GM19468 (cell line): Measurements from ENCODE around the gene L3MBTL3.
A peak's percentile ranks its signal among the peaks of the same experiment; 100 is the strongest.
"Not testable (repeated sequence)": the region's sequence is repeated elsewhere in the genome, so short reads cannot be mapped to it uniquely, and the experiment has no call there.

Experiments
- ATAC-seq: cut with Tn5 transposase; IDR thresholded peaks from one replicate; pipeline ENCODE4 v1.9.1; 2021; ENCODE audit warnings: mild to moderate bottlenecking, moderate library complexity, moderate number of reproducible peaks; ENCODE audit not compliant: unreplicated experiment; ENCODE audit errors: extremely low read depth

L3MBTL3 gene

DNA sequence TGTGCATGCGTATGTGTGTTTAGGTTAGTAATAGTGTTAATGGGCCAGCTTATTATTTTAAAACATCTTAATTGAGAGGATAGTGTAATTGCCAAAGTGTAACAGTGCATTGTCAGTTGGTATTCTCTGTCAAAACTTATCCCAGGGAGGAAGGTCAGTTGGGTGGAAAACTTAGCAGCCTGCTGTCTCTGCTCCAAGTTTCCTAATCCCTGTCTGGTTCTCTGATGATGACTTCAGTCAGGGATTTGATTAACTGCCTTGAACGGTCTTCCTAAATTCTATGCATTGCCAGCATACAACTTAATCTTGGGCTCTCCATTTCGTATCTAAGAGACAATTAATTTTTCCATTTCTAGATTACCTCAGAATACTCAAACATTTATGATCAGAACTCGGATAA is 51.1 kb downstream of the L3MBTL3 start:
- no peak for ATAC-seq

DNA sequence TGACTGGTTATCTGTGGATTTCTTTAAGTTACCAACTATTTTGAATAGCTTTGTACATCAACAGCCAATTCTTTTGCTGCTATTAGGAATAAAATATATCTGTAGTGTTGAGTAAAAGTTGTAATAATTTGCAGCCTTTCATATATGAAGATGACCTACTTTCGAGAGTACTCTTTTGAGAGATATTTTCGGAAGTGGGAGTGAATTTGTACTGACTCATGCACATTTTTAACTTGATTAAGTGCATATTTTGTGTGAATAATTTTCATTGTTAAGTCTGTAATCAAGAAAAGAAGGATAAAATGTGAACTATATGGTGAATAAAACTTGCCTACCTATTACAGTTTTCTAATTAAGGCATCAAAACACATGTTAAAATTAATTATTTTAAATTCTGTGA is 51.9 kb downstream of the L3MBTL3 start:
- ATAC-seq = no peak

DNA sequence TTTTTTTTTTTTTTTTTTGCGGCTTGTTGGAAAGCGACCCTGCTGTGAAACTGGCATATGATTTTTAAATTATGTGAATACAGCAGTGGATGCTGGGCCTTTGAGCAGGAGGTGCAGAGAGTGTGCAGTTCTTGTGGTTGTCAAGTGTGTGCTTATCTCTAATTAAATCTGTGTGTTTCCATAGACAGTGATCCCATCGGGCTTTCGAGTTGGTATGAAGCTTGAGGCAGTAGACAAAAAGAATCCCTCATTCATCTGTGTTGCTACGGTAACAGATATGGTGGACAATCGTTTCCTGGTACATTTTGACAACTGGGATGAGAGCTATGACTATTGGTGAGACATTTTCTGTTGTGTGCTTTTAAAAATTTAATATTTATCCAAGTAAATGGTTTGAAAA is 52.4 kb downstream of the L3MBTL3 start:
- ATAC-seq = no peak

DNA sequence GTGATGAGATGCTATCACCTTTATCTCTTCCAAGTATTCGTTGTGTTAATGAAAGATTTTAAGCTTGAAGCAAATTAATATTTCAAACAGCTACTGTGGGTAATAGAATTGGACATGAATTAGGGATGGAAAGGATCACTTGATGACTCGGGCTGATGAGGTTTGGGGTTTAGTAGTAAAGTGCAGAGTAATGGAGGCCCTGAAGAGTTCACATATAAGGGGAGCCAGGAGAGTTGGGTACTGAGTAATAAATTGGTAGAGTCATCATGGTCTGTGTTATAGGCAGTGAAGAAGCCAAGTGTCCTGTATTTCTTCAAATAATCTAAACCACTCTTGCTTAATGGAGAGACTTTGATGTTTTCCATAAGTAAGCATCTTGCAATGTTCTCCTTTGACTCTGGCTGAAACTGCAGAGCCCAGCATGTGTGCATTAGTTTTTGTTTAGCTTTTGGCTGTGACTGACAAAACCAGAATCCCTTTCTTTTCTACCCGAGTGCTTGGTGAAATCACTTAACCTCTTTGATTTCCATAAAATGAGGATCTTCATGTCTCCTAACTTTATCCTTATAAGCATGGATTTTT is 57.6 kb downstream of the L3MBTL3 start:
- ATAC-seq = no peak

DNA sequence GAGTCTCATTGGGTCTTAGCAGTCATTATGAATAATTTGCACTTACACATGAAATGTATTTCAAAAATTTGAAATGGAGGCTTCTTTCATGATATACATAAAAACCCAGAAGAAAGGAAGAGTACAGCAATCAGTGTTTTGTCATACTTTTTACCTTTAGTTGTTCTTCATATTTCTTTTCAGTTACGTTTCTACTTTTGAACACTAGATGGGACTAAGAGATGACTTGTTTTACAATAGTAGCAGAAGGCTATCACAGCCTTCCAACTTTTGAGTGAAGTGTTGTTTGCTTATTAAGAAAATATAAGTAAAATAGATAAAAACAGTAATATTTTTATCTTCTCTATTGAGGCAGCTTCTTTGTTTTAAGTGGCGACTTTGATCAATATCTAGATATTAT is 58.1 kb downstream of the L3MBTL3 start:
- ATAC-seq = no peak

DNA sequence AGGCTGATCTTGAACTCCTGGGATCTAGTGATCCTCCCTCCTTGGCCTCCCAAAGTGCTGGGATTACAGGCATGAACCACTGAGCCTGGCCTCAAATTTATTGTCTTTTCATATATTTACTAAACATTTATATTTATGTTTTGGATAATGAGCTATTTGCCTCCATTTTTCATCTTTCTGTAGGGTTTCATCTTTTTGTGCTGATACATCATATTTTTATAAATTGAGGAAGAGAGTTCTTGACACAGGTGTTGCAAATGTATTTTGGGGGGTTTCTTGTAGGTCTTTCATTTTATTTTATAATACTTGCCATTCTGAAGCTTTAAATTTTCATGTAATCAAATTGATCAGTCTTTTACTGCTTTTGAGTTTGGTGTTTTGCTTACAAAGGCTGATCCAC is 72.4 kb downstream of the L3MBTL3 start:
- no peak for ATAC-seq

DNA sequence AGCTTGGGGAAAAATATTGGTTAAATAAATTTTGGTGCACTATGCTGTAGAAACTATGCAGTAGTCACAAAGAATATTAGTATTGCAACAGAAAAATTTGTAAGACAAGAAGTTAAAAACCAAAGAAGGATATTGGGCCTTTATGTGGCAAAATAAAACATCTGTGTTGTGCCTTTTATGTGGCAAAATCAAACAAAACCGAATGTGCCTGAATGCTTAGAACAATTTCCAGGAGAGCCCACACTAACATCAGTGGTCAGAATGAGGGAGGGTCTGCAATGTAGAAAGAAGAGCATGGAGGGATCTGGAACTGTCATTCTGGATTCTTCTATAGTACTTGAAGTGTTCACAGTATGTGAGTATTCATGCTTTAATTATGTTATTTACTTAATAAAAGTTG is 75.2 kb downstream of the L3MBTL3 start:
- no peak for ATAC-seq

DNA sequence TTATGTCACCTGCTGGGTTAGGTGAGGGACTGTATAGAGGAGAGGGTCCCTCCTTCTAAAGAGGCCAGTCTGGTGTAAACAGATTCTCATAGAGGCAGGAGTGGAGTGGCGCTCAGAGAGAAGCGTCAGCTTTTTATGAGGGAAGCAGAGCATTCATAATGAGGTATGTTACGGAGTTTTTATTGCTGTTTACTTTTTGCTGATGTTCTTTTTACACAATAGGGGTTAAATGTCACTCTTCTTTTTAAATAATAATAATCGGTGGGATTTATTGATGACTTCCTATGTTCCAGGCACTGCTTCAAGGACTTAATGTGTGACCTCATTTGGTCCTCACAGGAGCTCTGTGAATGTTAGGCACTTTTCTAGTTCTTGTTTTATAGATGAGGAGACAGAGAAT is 79.9 kb downstream of the L3MBTL3 start:
- no peak for ATAC-seq

DNA sequence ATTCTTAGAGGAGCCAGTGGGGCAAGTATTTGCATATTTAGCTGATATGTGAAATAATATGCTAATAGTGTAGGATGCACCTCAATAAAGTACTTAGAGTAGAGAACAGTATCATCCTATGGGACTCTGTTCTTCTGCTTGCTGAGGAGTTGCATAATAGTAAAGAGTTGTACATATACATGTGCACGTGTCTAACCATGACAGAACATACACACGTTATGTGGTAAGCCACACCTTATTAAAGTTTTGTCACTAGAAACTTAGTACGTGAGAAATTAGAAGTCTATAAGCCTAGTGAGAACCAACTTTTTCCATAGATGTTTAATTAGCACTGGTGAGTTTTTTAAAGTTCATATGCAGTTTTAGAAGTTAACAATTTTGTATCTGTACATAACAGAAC is 80.7 kb downstream of the L3MBTL3 start:
- no peak for ATAC-seq

DNA sequence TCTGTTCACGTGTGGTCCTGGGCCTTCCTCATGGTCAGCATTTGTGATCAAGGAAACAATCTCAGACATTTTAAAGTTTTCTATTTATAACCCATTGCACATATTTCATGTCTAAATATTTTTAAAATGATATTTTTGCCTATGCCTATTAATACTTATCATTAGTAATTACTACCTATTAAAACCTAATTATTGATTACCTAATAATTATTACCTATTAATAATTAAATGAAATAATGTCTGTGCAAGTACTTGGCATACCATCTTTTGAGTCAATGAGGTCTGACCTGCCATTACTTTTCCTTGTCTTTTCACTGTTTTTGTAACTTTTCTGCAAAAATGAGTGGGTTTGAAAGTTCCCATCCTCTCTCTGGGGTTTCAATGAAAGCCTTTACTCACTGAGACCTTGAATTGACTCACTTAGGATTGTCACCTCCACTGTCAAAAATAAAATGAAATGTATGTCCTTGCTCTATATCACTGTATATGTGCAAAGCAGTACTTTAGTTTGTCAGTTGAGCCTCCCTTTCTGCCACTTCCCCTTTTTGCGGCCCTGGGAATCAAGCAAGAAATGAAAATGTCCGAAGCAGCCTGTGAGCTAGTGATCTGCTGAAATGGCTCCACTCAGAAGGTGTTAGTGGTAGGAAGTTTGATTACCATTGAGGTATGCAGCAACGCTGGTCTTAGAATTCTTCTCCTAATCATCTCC is 87.8 kb downstream of the L3MBTL3 start:
- no peak for ATAC-seq

DNA sequence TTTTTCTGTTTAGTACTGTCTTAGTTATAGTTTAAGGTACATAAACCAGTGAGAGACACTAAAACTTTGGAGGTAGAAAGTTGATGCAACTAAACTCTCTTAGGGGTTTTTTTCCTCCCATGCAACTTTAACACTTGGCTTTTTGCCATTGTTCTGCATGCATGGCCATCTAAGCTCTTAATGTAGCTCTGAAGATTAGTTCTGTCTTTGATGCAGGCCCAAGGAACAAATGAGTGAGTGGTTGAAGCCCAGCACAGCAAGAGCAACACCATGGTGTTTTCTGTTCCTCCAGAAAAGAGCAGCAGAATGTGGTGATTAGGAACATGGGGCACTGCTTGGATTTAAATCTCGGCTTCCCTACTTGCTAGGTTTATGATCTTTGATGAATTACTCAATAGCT is 89.3 kb downstream of the L3MBTL3 start:
- no peak for ATAC-seq

DNA sequence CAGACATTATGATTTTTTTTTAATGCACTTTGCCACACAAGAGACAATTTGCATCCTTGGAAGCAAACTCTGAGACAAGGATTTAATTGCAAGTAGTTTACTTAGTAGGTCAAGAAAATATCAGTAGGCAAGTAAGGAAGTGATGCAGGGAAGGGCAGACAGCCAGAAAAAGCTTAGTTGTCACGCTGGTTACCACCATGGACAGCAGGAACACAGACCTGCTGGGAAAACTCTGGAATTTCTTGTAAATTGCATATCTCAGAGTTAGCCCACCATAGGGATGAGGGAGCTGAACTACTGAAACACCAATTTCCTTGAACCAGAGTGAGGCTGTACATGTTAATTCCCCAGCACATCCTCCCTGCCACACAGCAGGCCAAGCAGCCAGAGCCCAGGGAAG is 92.7 kb downstream of the L3MBTL3 start:
- ATAC-seq = no peak

DNA sequence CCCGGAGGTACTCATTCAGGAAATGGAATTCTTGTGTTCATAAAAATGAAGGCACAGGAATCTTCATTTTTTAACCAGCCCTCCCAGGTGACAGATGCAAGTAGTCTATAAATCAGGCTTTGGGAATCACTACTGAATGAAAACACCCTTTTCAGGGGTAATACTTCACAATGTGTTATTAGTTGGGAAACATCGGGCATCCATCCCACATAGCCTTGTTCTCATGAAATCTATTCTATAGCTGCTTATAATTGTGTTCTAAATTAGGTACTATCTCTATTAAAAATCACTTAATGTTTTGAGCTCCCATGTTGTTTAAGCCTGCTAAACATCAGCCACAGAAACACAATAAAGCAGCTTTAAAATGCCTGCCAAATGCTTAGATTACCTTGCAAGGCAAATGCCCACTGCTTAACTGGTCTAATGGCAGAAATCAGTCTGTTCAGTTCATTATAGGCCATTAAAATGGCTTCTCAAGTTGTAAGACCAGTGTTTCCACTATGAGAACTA is 94.9 kb downstream of the L3MBTL3 start:
- ATAC-seq = no peak

DNA sequence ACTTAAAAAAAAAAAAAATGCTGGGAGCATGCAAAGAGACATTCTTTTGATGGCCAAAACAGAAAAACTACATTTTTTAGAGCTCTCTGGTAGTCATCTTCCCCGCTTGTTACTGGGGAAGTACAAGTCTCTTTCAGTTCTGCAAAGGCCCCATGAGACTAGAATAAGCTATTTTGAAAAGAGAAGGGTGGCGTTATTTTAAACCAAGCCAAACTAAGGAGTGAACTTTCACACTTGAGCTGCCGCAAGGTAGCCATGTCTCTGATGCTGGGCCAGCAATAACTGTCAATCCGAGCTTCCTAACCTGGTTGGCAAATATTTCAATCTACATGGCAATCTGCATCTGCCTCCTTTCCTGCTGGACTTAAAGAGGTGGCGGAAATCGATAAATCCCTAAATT is 96.7 kb downstream of the L3MBTL3 start:
- peak; percentile 79 for ATAC-seq

DNA sequence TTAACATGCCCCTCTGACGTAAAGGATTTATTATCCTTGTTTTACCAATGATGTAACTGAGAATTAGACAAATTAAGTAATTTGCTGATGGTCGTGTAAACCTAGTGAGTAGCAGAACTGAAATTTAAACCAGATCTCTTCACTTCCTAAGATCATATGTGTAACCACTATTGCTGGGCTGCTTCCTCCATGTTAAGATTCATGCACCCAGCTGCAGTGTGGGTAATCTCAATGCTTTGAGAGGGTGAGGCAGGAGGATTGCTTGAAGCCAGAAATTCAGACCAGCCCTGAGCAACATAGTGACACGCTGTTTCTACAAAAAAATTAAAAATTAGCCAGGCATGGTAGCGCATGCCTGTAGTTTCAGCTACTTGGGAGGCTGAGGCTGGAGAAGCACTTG is 97.9 kb downstream of the L3MBTL3 start:
- no peak for ATAC-seq

DNA sequence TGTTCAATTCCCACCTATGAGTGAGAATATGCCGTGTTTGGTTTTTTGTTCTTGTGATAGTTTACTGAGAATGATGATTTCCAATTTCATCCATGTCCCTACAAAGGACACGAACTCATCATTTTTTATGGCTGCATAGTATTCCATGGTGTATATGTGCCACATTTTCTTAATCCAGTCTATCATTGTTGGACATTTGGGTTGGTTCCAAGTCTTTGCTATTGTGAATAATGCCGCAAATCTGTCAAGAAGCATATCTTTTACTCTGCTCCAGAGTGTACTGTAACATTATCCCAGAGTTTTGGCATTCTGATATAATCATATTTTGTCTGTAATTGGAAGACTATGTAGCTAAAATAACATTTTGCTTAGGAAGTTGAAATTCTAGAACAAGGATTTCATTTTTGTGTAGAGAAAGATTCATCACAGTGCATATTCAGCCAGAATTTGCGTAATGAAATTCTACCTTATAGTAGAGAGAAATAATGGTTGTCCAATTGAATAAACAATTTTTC is 98.9 kb downstream of the L3MBTL3 start:
- ATAC-seq = not testable (repeated sequence)

DNA sequence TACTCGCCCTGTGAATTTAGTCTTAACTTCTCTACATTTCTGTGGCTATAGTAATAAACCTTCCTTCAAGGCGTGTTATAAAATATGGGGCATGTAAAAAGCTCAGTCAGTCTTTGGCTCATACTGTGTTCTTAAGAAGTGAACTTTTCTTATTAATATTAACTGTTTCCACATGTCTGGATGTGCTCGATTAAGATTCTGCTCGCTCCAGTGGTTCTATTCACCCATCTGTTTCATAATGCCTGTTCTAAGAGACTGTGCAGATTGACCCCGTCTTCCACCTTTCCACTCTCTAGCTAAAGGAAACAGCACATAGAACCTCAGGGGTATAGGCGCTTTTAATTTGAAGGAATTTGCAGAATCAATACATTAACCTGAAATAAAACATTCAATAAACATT is 99.9 kb downstream of the L3MBTL3 start:
- ATAC-seq = no peak

DNA sequence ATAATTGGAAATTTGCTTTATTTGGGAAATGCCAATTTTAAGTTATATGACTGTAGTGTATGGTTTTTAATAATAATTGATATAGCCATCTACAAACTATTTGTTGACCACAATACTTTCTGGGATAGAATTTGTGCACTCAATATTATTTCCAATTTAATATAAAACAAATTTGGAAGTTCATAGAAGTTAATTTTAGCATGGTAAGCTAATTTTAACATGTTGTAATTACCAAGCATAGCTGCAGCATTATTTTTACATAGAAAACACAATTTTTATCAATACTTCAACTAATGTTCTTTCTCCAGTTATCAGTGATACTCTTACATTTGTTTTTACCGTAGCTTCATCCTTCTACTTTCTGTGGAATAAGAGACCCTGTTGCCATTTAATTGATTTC is 100.8 kb downstream of the L3MBTL3 start:
- ATAC-seq = no peak

DNA sequence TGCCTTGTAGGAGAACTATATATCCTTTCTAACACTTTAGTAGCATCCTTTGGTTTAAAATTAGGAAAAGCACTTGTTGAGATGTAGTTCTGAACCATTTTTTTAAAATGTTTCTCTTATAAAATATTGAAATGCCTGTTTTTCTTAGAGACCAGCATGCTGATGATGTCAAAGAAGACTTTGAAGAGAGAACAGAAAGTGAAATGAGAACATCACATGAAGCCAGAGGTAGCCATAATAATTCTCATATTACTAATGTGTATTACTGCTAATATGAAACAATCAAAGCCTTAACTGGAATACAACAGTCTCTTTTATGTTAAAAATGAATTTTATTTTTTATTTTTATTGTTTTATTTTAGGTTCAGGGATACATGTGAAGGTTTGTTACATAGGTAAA is 102.3 kb downstream of the L3MBTL3 start:
- ATAC-seq = no peak

DNA sequence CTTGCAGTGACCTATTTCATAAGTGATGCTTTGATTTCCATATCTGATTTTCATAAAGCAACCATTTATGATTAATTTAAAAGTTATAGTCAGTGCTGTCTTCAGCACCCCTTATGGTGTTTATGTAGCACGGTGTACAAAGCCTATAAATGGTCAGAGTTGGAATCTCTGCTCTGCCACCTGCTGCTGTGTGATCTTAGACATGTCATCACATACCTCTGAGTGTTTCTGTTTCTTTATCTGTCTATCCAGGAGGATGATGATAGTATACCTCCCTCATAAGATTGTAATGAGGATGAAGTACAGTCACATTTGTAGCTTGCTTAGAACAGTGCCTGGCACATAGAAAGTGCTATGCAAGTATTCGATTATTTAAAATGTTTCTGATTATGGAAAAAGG is 103.9 kb downstream of the L3MBTL3 start:
- ATAC-seq = no peak

DNA sequence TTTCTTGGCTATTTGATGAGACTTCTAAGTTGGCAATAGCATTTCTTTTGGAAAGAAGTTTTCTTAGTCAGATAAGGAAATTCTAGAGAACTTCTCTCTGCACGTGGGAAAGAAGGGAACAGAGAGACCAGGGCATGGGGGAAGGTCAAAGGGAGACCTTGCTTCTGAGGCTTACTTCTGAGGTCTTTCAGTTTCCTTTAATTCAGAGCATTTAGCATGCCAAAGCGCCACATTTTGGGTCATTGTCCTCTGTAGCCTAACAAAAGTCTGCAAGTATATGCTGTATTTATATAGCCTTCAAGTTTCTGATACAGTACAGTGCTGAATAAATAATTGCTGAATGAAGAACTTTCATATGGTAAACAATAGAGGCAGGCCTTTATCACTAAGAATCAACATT is 108.8 kb downstream of the L3MBTL3 start:
- no peak for ATAC-seq

DNA sequence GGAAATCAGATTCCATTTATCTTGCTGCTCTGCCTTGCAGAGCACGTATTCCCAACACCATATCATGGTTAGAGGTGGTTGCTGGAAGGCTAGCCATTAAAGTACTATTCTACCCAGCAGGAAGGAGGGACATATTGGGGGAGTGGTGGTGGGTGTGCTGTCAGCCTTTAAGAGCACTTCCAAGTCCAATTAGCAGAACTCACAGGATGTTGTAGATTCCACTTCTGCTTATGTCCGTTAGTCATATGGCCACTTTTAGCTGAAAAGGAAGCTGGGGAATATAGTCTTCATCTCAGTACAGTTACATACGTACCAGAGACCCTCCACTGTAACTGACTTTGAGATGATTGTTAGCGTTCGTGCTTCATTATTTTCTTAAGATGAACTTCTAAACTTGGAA is 109.9 kb downstream of the L3MBTL3 start:
- ATAC-seq = no peak
